NCI-H1436 treated with DMSO at 0.1 percent for 48 hours (cell line): ENCODE results near the gene IFNAR1.
"Not testable (repeated sequence)": the region's sequence is repeated elsewhere in the genome, so short reads cannot be mapped to it uniquely, and the experiment has no call there.

ENCODE experiments used
- DNase-seq: peaks from one replicate; lab custom pipeline; 2025; lab: John Stamatoyannopoulos, UW

IFNAR1 gene

GRCh38 chr21:33348706-33349105 is 23.9 kb downstream of the IFNAR1 start:
- no peak for DNase-seq

GRCh38 chr21:33350676-33351075 is 25.9 kb downstream of the IFNAR1 start:
- no peak for DNase-seq

DNA sequence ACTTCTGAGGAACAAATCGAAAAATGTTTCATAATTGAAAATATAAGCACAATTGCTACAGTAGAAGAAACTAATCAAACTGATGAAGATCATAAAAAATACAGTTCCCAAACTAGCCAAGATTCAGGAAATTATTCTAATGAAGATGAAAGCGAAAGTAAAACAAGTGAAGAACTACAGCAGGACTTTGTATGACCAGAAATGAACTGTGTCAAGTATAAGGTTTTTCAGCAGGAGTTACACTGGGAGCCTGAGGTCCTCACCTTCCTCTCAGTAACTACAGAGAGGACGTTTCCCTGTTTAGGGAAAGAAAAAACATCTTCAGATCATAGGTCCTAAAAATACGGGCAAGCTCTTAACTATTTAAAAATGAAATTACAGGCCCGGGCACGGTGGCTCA is 30.6 kb downstream of the IFNAR1 start:
- DNase-seq = no peak

DNA sequence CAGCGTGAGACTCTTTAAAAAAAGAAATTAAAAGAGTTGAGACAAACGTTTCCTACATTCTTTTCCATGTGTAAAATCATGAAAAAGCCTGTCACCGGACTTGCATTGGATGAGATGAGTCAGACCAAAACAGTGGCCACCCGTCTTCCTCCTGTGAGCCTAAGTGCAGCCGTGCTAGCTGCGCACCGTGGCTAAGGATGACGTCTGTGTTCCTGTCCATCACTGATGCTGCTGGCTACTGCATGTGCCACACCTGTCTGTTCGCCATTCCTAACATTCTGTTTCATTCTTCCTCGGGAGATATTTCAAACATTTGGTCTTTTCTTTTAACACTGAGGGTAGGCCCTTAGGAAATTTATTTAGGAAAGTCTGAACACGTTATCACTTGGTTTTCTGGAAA is 31.2 kb downstream of the IFNAR1 start:
- no peak for DNase-seq

DNA sequence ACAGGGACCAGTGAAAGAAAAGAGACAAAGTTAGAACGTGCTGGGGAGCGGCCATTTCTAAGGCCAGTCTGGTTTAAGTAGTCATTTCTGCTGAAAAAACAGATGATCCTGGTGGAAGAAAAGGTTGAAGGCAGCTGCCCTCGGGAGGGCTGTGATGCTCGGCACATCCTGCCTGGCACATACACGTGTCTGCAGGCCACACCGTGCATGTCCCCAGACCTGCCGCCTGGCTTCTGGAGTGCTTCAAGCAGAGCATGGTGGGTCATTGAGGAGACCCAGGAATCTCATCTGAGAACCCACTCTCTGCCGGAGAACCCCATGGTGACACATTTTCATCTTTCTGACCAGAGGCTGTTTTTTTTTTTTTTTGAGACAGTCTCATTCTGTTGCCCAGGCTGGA is 32.4 kb downstream of the IFNAR1 start:
- no peak for DNase-seq

GRCh38 chr21:33359446-33359845 is 34.7 kb downstream of the IFNAR1 start:
- no peak for DNase-seq

DNA sequence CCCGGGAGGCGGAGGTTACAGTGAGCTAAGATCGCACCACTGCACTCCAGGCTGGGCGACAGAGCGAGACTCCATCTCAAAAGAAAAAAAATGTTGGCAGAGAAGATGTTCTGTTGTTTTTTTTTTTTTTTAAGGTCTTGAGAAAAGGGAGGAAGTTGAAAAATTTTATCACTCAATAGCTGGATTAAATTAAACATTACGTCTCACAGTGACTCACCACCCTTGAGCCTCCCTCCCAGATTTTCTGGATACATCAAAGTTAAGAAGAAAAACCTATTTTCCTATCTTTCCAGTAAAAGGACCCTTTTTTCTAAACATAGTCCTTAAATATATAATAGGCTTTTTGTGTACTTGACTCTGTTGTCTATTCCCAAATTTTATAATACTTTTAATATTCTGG is 35.5 kb downstream of the IFNAR1 start:
- DNase-seq = no peak

DNA sequence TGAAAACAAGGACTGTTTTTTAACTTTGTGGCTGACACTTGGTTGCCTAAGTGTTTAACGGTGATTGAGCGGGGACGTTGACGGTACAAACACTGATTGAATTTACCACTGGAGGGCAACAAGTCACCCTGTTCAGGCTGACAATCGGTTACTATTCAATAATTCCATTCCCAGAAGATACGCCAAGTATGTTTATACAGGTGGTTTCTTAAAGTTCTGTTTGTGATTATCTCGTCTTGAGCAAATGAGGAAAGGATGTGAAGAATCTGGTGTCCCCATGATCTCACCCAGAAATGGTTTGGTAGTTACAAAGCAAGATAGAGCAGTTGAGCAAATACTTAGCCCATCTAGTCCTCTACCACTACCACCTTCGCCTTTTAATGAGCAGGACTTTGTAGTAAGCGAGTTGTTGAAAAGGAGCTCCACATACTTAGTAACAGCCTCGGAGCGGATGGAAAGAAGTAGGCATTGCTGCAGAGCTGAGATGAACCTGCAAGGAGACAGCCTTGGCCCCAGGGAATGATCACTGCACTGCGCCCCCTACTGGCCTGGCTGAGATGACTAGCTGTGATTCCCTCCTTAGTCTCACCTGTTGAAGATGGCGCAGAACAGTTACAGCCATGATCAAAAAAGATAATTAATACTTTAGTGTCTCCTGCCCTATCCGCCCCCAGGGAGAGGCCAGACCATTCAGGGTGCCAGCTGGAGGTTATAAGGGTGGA is 36.3 kb downstream of the IFNAR1 start:
- DNase-seq = peak; percentile 45

DNA sequence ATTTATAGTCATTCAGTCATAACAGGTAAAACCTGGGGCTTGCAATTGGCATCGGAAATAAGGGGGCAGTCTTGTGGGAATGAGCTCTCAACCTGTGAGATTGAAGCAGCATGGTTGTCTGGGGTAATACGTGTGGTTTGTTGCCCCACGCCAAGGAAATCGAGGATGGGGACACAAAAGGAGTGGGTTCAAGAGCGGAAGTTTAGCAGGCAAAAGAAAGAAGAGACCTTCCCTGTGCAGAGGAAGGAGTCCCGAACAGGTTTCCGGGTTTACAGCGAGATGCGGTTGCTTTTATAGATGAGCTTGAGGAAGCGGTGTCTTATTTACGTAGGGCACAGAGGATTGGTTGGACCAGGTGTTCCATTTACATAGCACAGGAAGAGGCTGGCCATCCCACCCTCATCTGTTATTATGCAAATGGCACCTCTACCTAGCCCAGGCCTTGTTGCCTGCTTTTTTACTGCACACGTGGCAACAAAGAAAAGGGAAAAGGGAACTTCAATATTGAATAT is 37.3 kb downstream of the IFNAR1 start:
- peak; percentile 81 for DNase-seq

GRCh38 chr21:33363911-33364609 is 39.3 kb downstream of the IFNAR1 start:
- not testable (repeated sequence) for DNase-seq

DNA sequence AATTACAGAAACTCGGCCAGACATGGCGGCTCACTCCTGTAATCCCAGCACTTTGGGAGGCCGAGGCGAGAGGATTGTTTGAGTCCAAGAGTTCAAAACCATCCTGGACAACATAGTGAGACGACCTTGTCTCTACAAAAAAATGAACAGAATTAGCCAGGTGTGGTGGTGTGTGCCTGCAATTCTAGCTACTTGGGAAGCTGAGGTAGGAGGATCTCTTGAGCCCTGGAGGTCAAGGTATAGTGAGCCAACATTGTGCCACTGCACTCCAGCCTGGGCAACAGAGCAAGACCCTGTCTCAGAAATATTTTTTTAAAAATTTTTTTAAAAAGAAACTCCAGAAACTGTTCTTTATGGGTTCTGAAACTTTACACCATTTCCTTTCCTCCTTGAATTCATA is 40.1 kb downstream of the IFNAR1 start:
- DNase-seq = no peak

DNA sequence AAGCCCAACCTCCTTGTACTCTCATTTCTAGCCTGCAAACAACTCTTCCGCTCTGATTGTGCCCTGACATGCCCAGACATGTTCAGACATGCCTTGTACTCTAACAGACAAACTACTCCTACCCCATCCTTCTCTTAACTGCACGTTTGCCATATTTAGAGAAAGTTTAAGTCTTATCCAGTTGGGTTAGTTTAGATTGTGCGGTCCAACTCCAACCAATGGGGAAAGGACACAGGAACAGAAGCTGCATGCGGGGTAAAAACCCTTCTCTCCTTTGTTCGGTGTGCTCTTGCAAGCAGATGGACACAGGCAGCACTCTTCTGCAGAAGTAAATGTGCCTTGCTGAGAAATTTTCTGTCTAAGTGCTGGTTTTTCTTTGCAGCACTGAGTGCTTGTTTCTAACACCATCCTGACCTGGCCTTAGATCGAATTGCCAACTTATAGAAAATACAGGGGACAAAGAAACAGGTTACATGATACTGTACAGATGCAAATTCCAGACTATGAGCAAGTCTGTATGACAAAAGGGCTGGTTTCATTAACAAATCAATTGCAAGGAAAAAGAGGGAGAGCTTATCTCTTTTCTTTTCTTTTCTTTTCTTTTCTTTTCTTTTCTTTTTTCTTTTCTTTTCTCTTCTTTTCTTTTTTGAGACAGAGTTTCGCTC is 42.7 kb downstream of the IFNAR1 start:
- DNase-seq = no peak

DNA sequence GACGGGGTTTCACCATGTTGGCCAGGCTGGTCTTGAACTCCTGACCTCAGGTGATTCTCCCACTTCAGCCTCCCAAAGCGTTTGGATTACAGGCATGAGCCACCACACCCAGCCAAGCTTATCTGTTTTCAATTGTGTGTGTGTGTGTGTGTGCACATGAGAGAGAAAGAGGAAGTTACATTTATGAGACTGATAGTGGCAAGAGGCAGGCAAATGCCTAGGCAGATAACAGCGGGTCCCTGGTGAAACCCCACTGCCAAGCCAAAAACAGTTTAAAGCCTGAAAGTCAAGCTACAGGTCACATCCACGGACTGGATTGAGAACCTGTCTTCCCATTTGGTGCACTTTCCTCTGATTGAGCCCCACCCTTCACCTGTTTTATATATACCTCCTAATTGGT is 43.4 kb downstream of the IFNAR1 start:
- DNase-seq = no peak

- DNase-seq = no peak
Measured at GRCh38 chr21:33368576-33368975, 43.8 kb downstream of the IFNAR1 start.

GRCh38 chr21:33369586-33369985 is 44.8 kb downstream of the IFNAR1 start:
- DNase-seq = no peak

GRCh38 chr21:33370305-33370704 is 45.5 kb downstream of the IFNAR1 start:
- no peak for DNase-seq

DNA sequence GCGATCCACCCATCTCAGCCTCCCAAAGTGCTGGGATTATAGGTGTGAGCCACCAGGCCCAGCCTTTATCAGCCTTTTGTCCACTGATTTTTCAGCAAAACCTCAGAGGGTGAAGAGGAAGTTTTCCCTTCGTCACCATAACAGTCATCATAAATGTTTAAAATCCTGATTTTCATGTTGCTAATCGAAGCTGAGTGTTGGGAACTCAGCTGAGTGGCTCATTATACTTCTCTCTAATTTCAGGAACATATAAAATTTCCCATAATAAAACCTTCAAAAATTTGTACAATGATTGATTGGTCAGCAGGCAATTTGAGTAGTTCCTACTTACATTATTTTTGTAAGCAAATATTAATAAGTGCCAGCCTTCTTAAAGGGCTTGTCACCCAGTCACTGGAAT is 46.6 kb downstream of the IFNAR1 start:
- no peak for DNase-seq

DNA sequence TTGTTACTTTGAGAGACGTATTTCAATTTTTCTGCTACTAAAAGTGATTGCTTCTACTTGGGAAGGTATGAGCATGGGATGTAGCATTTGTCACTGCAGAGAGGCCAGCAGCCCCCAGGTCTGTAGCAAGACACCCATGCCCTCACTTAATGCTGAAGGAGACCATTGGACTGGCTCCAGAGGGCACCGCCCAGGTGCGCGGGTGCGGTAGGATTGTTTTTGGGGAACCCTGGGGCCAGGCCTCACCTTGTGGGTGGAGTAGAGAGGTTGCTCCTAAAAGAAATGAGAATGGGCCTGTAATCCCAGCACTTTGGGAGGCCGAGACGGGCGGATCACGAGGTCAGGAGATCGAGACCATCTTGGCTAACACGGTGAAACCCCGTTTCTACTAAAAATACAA is 47.8 kb downstream of the IFNAR1 start:
- no peak for DNase-seq

GRCh38 chr21:33373451-33373850 is 48.7 kb downstream of the IFNAR1 start:
- DNase-seq = no peak

DNA sequence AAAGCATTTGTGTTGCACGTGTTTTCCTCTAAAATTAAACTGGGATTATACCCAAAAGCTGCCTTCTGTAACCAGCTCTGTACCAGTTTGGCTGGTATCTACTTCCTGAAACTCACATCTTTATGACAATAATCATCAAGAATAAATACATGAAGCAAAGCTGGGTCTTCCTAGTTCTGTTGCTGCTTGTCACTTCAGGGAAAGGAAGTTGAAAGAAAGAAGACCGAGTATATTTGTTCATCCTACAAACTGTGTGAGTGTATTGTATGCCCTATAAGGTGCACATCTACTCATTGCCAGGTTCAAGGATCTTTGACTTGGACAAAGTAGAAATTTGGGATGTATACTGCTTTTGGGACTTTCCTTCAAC is 49.3 kb downstream of the IFNAR1 start:
- no peak for DNase-seq

DNA sequence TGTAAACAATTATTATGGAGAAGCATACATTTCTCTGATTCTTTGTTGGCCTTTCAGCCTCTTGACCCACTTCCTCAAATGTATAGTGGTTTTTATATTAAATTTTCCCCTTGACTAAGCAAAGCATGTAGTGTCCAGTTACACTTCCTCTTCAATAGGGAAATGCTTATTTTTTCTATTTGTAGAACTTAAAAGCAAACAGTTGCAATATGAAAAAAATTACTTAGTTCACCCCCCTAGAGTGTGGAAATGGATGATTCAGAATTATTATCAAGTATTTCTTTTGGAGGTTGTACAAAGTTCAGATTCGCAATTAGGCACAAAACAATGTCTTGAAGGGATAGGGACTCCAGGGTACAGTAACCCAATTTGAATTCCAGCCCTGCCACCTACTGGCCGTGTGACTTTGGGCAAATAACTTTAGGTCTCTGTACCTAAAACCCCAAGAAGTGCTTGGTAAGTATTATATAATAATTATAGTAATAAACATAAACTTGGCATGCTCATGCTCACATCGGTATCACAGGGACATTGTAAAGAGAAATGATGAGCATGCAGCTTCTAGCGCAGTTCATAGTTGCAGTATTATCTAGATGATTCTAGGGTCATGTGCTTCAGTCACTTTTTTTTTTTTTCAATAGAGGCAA is 49.8 kb downstream of the IFNAR1 start:
- no peak for DNase-seq

- DNase-seq = no peak
Measured at GRCh38 chr21:33375101-33375644, 50.4 kb downstream of the IFNAR1 start.
